Measurements from ENCODE around the gene ALDH16A1.

ALDH16A1 gene

DNA sequence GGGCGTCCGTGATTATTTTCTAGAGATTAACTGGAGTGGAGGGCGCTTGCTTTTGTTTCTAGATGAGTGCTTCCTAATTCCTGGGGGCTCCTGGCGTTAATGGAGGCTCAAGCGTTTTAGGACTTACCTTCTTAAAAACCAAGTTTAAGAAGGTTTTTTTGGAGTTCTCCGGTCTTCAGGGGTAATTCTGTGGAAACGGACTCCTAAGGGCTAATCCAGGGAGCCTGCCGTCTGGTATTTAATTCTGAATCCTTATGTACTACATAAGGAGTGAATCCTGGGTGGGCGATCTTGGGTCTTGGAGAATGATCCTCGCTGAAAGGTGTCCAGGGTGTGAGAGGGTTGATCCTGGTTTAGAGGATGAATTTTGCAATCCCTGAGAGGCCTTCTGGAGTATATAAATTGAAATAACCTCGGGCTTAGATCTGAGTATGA, 43.6 kb downstream of the ALDH16A1 start:
- Histone ChIP-seq H3K36me3 (ENCODE audit: control insufficient read depth, insufficient read depth, low read length) (peaks cover 42% of the 10 kb centered on the region), H3K4me3 (ENCODE audit: insufficient read depth, low read depth, low read length, poor library complexity, severe bottlenecking) (peak overlapping the region; percentile 92), H3K4me1 (ENCODE audit: control insufficient read depth, insufficient read depth, low read length, poor library complexity, severe bottlenecking) (peaks cover 24% of the 10 kb centered on the region), H3K27ac (ENCODE audit: insufficient read depth, low read length, poor library complexity, severe bottlenecking) (peak overlapping the region; percentile 97), H3K27me3 (replicated peaks; ENCODE audit: control insufficient read depth, insufficient read depth, low read length, poor library complexity, severe bottlenecking) (no peaks in the 10 kb centered on the region), H3K9me3 (ENCODE audit: control insufficient read depth, low read length) (no peaks in the 10 kb centered on the region)
- no peak for DNase-seq

DNA sequence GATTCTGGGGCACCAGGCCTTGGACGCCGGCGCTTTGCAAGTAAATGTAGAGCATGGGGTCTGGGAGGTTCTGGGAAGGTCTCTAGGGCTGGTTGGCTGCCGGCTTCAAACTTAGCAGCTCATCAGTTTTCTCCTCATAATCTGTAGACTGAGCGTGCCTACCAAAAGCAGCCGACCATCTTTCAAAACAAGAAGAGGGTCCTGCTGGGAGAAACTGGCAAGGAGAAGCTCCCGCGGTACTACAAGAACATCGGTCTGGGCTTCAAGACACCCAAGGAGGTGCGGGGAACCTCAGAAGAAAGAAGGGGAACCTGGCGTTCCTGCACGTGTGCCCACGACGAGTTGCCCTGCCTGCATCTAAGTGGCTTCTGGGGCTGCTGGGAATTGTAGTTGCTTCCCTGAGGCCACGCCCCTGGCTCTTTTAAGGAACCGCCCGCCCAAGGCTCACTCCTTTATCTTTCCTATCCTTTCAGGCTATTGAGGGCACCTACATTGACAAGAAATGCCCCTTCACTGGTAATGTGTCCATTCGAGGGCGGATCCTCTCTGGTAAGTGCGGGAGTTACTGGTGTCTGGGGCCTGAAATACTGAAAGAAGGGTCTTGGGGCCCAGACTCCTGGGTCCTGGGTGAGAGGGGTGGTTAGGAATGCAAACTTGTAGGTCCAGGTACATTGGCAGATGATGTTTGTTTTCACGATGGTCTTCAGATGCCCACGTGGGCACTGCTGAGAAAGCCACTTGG, 44.2 kb downstream of the ALDH16A1 start:
- peak overlapping the region; percentile 97 for H3K27ac ChIP-seq (ENCODE audit: insufficient read depth, low read length, poor library complexity, severe bottlenecking)
- no peaks in the 10 kb centered on the region for H3K27me3 ChIP-seq (replicated peaks; ENCODE audit: control insufficient read depth, insufficient read depth, low read length, poor library complexity, severe bottlenecking)
- peaks cover 29% of the 10 kb centered on the region for H3K4me1 ChIP-seq (ENCODE audit: control insufficient read depth, insufficient read depth, low read length, poor library complexity, severe bottlenecking)
- DNase-seq, result peak; percentile 62 to 75 (median 70)
- no peaks in the 10 kb centered on the region for H3K9me3 ChIP-seq (ENCODE audit: control insufficient read depth, low read length)
- H3K4me3 ChIP-seq (ENCODE audit: insufficient read depth, low read depth, low read length, poor library complexity, severe bottlenecking), result peak overlapping the region; percentile 92
- peaks cover 36% of the 10 kb centered on the region for H3K36me3 ChIP-seq (ENCODE audit: control insufficient read depth, insufficient read depth, low read length)

DNA sequence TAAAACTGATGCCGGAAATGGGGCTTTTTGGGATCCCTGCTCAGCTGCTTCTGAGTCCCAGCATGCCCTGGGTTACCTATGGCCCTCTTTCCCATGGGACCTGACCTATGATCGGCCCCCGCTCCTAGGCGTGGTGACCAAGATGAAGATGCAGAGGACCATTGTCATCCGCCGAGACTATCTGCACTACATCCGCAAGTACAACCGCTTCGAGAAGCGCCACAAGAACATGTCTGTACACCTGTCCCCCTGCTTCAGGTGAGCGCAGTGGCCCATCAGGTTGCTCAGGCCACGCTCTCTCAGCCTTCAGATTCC, 44.7 kb downstream of the ALDH16A1 start:
- Histone ChIP-seq H3K4me3 (ENCODE audit: insufficient read depth, low read depth, low read length, poor library complexity, severe bottlenecking) (peak overlapping the region; percentile 92), H3K36me3 (ENCODE audit: control insufficient read depth, insufficient read depth, low read length) (peaks cover 31% of the 10 kb centered on the region), H3K27me3 (replicated peaks; ENCODE audit: control insufficient read depth, insufficient read depth, low read length, poor library complexity, severe bottlenecking) (no peaks in the 10 kb centered on the region), H3K9me3 (ENCODE audit: control insufficient read depth, low read length) (no peaks in the 10 kb centered on the region), H3K27ac (ENCODE audit: insufficient read depth, low read length, poor library complexity, severe bottlenecking) (peak overlapping the region; percentile 97), H3K4me1 (ENCODE audit: control insufficient read depth, insufficient read depth, low read length, poor library complexity, severe bottlenecking) (peaks cover 28% of the 10 kb centered on the region)
- DNase-seq, result no peak

DNA sequence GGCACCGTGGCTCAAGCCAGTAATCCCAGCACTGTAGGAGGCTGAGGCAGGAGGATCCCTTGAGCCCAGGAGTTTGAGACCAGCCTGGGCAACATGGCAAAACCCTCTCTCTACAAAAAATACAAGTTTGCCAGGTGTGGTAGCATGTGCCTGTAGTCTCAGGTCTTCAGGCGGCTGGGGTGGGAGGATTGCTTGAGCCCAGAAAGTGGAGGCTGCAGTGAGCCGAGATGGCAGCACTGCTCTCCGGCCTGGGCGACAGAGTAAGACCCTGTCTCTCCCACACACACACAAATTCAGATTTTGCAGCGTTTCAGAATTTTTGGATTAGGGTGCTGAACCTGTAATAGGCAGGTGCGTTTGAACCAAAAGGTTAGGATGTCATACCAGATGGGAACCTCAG, 45.5 kb downstream of the ALDH16A1 start:
- Histone ChIP-seq H3K4me3 (ENCODE audit: insufficient read depth, low read depth, low read length, poor library complexity, severe bottlenecking) (peak overlapping the region; percentile 92), H3K27ac (ENCODE audit: insufficient read depth, low read length, poor library complexity, severe bottlenecking) (peak overlapping the region; percentile 97), H3K36me3 (ENCODE audit: control insufficient read depth, insufficient read depth, low read length) (peaks cover 26% of the 10 kb centered on the region)

DNA sequence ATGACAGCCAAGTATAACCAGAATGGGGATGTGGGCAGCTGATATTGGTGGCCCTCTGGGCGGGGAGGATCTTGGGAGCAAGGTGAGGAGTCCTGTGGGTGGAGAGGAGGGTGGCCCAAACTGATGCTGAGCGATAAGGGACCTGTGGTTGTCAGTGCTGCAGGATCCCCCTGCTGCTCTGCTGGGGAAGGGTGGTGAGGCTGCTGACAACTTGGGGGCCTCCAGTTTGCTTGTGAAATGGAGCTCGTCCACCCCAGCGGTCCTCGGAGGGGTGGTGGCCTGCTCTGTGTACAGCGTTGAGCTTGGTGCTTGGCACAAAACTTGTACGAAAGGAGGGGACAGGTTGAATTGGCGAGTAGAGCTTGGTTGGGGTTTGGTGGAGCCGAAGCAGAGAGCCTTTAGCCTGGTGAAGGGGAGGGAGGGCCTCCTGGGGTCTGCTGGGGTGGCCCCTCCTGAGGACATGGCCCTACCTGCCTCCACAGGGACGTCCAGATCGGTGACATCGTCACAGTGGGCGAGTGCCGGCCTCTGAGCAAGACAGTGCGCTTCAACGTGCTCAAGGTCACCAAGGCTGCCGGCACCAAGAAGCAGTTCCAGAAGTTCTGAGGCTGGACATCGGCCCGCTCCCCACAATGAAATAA, 46.1 kb downstream of the ALDH16A1 start:
- peak overlapping the region; percentile 97 for H3K27ac ChIP-seq (ENCODE audit: insufficient read depth, low read length, poor library complexity, severe bottlenecking)
- H3K27me3 ChIP-seq (replicated peaks; ENCODE audit: control insufficient read depth, insufficient read depth, low read length, poor library complexity, severe bottlenecking), result no peaks in the 10 kb centered on the region
- peaks cover 34% of the 10 kb centered on the region for H3K4me1 ChIP-seq (ENCODE audit: control insufficient read depth, insufficient read depth, low read length, poor library complexity, severe bottlenecking)
- DNase-seq, result peak in 1 of 3 donors; percentile 23
- no peaks in the 10 kb centered on the region for H3K9me3 ChIP-seq (ENCODE audit: control insufficient read depth, low read length)
- peak overlapping the region; percentile 92 for H3K4me3 ChIP-seq (ENCODE audit: insufficient read depth, low read depth, low read length, poor library complexity, severe bottlenecking)
- H3K36me3 ChIP-seq (ENCODE audit: control insufficient read depth, insufficient read depth, low read length), result peaks cover 26% of the 10 kb centered on the region

More for the DNA sequence above, 45.5 kb downstream of the ALDH16A1 start:
- peaks cover 33% of the 10 kb centered on the region for H3K4me1 ChIP-seq (ENCODE audit: control insufficient read depth, insufficient read depth, low read length, poor library complexity, severe bottlenecking)
- no peaks in the 10 kb centered on the region for H3K9me3 ChIP-seq (ENCODE audit: control insufficient read depth, low read length)
- DNase-seq, result no peak
- no peaks in the 10 kb centered on the region for H3K27me3 ChIP-seq (replicated peaks; ENCODE audit: control insufficient read depth, insufficient read depth, low read length, poor library complexity, severe bottlenecking)

DNA sequence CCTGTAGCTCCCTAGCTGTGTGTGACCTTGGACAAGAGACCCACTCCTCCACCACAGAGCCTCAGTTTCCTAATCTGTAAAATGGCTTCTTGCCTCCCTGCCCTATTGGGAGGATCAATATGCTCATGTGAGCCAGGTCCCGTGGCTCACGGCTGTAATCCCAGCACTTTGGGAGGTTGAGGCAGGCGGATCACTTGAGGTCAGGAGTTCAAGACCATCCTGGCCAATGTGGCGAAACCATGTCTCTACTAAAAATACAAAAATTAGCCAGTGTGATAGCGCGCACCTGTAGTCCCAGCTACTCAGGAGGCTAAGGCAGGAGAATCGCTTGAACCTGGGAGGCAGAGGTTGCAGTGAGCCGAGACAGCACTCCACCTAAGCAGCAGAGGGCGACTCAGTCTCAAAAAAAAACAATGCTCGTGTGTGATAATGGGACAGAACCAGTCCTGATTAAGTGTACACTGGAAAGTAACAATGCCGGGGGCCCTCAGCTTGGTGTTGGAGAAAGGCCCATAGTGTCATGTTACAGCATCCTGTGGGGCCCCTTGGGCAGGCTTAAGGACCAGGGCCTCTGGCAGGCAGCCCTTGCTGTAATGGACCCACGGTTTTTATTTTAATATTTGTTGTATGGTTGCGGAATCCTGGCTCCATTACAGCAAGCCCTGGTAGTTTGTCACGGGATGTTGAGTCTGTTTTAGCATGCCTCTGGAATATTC, 50.0 kb downstream of the ALDH16A1 start:
- H3K27ac ChIP-seq (ENCODE audit: insufficient read depth, low read length, poor library complexity, severe bottlenecking), result peak overlapping the region; percentile 43
- peak in 1 of 3 donors; percentile 39 for DNase-seq
- no peaks in the 10 kb centered on the region for H3K9me3 ChIP-seq (ENCODE audit: control insufficient read depth, low read length)
- no peaks in the 10 kb centered on the region for H3K27me3 ChIP-seq (replicated peaks; ENCODE audit: control insufficient read depth, insufficient read depth, low read length, poor library complexity, severe bottlenecking)
- peaks cover 31% of the 10 kb centered on the region for H3K4me1 ChIP-seq (ENCODE audit: control insufficient read depth, insufficient read depth, low read length, poor library complexity, severe bottlenecking)
- H3K36me3 ChIP-seq (ENCODE audit: control insufficient read depth, insufficient read depth, low read length), result peaks cover 21% of the 10 kb centered on the region
- H3K4me3 ChIP-seq (ENCODE audit: insufficient read depth, low read depth, low read length, poor library complexity, severe bottlenecking), result no peak overlapping the region

DNA sequence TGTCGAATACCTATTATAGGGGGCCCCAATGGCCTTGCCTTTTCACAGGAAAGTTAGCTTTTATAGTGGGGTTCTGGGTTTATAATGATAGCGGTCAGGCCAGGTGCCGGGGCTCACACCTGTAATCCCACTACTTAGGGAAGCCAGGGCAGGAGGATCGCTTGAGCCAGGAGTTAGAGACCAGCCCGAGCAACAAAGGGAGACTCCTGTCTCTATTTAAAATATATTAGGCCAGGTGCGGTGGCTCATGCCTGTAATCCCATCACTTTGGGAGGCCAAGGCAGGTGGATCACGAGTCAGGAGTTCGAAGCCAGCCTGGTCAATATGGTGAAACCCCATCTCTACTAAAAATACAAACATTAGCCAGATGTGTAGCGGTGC, 50.5 kb downstream of the ALDH16A1 start:
- peaks cover 16% of the 10 kb centered on the region for H3K36me3 ChIP-seq (ENCODE audit: control insufficient read depth, insufficient read depth, low read length)
- DNase-seq, result no peak
- no peak overlapping the region for H3K4me3 ChIP-seq (ENCODE audit: insufficient read depth, low read depth, low read length, poor library complexity, severe bottlenecking)
- H3K4me1 ChIP-seq (ENCODE audit: control insufficient read depth, insufficient read depth, low read length, poor library complexity, severe bottlenecking), result peaks cover 31% of the 10 kb centered on the region
- no peaks in the 10 kb centered on the region for H3K27me3 ChIP-seq (replicated peaks; ENCODE audit: control insufficient read depth, insufficient read depth, low read length, poor library complexity, severe bottlenecking)
- H3K9me3 ChIP-seq (ENCODE audit: control insufficient read depth, low read length), result no peaks in the 10 kb centered on the region
- H3K27ac ChIP-seq (ENCODE audit: insufficient read depth, low read length, poor library complexity, severe bottlenecking), result peak overlapping the region; percentile 43

DNA sequence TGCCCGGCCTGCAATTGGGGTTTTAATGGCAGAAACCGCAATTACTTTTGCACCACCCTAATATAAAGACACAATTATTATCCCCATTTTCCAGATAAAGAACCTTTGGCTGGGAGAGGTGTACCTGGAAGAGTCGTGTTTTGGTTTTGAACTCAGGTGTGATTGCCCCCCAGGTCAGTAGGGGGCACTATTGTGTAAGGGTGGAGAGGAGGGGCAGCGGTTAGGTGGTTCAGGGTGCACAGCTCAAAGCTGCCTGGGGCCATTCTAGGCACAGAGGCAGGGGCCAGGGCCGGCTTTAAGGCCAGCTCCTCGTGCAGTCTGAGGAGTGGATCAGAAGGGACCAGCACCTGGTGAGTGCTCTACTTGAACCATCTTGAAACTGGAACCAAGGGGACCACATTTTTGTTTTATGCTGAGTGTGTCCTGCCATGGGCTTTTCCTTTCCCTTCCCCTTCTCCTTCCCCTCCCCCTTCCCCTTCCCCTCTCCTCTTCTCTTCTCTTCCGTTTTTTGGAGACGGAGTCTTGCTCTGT, 53.6 kb downstream of the ALDH16A1 start:
- Histone ChIP-seq H3K9me3 (ENCODE audit: control insufficient read depth, low read length) (no peaks in the 10 kb centered on the region), H3K36me3 (ENCODE audit: control insufficient read depth, insufficient read depth, low read length) (no peaks in the 10 kb centered on the region), H3K27ac (ENCODE audit: insufficient read depth, low read length, poor library complexity, severe bottlenecking) (no peak overlapping the region), H3K4me3 (ENCODE audit: insufficient read depth, low read depth, low read length, poor library complexity, severe bottlenecking) (no peak overlapping the region), H3K4me1 (ENCODE audit: control insufficient read depth, insufficient read depth, low read length, poor library complexity, severe bottlenecking) (peaks cover 23% of the 10 kb centered on the region), H3K27me3 (replicated peaks; ENCODE audit: control insufficient read depth, insufficient read depth, low read length, poor library complexity, severe bottlenecking) (no peaks in the 10 kb centered on the region)
- peak; percentile 61 to 72 (median 62) for DNase-seq

DNA sequence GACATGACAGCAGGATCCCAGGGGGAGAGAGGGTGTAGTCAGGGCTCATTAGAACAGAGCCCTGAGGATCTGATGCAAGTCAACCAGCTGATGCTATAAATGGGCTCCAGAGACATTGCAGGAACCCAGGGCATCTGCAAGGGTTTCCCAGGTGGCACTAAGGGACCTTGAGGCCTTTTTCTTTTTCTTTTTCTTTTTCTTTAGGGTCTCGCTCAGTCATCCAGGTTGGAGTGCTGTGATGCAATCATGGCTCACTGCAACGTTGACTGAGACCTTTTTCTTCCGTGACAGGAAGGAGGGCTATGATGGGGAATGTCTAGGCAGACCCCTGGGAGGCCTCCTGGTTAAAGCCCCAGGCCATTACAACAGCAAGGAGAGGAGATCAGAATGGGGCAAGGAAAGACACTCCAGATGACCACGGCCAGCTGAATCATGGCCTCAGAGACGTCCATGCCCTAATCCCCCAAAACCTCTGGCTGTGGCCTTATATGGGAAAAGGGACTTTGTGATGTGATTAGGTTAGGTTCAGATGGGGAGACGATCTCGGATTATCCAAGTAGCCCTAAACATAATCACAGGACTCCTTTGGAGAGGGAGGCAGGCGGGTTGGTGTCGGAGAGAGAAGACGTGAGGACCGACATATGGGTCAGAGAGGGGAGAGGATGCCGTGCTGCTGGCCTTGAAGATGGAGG, 54.9 kb downstream of the ALDH16A1 start:
- DNase-seq, result no peak
- peaks cover 18% of the 10 kb centered on the region for H3K4me1 ChIP-seq (ENCODE audit: control insufficient read depth, insufficient read depth, low read length, poor library complexity, severe bottlenecking)
- no peak overlapping the region for H3K27ac ChIP-seq (ENCODE audit: insufficient read depth, low read length, poor library complexity, severe bottlenecking)
- H3K9me3 ChIP-seq (ENCODE audit: control insufficient read depth, low read length), result no peaks in the 10 kb centered on the region
- no peaks in the 10 kb centered on the region for H3K27me3 ChIP-seq (replicated peaks; ENCODE audit: control insufficient read depth, insufficient read depth, low read length, poor library complexity, severe bottlenecking)
- H3K4me3 ChIP-seq (ENCODE audit: insufficient read depth, low read depth, low read length, poor library complexity, severe bottlenecking), result no peak overlapping the region
- no peaks in the 10 kb centered on the region for H3K36me3 ChIP-seq (ENCODE audit: control insufficient read depth, insufficient read depth, low read length)
